GM19324 (cell line): ENCODE measurements around the gene COPB2.

ENCODE experiments used
- ATAC-seq: cut with Tn5 transposase; IDR thresholded peaks from one replicate; pipeline ENCODE4 v1.9.1; 2021; ENCODE audit warnings: mild to moderate bottlenecking, moderate library complexity; ENCODE audit not compliant: unreplicated experiment, low FRiP score

Gene COPB2

DNA sequence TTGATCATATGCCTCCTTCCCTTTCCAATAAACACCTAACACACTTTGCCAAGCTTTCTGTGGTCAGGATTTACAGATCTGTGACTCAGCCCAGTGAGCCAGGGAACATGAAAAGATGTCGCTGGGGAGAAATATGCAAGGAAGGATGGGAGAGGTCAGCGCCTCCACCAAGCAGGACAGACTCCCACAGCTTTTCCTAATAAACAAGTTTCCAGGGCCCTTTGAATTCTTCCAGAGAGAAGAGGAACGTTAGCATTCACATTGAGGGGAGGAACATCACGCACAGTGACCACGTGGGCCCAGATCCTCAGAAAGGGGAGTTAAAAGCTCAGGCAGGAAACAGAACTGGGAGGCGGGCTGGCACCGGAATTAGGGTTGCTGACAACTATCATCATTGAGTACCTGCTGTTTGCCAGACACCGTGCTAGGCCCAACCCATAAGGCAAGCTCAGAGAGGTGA, 78.9 kb downstream of the COPB2 start:
- no peak for ATAC-seq

DNA sequence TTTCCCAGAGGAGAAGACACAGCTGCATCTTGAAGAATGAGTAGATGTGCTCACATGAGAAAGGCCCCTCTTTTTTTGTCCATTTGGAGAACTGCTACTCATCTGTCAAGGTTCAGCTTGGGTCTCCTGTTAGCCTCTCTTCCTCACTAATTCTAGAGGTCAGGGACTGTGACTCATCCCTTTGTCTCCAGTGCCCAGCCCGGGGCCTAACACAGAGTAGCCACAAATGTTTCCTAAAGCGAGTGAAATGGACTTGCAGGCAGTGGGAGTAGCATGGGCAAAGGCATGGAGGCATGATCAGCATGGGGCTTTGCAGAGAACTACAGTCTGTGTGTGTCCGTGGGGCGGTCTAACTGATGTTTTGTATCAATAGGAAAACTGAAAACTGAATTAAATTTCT, 79.6 kb downstream of the COPB2 start:
- ATAC-seq: no peak

DNA sequence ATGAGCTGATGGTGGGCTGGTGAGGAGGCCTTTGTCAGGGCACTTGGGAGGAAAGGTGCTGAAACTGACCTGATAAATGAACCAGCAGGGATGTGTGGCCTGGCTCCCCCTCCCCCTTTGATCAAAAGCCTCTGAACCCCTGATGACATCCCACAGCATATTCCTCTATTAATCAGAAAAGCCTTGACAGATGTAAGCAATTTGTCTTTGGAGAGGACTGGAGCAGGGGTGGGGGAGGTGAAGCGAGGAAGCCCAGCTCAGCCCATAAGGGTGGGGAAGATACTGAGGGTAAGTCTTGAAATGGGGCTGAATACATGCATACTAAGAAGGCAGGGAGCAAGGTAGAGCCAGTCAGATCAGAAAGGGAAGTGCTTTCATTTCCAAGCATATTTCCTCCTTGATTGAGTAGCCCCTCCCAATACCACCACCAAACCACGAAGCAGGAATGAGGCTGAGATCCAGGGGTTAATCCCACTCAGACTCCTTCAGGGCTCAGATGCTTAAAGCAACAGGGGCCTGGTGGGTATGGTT, 80.3 kb downstream of the COPB2 start:
- ATAC-seq: no peak

DNA sequence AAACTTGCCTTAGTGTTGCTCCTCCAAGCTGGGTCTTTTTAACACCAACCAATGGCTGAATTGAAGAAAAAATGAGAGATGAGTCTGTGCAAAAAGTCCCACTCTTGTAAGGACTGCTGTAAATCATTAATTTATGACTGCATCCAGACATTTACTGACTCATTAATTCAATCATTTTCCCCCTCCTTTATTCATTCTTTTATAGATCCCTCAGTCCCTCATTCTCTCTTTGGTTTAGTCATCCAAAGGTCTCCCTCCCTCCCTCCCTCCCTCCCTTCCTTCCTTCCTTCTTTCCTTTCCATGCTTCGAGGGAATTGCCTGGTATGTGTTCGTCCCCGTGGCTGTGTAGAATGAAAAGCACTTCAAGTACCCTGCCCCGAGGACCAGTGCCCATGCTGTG, 80.9 kb downstream of the COPB2 start:
- no peak for ATAC-seq

DNA sequence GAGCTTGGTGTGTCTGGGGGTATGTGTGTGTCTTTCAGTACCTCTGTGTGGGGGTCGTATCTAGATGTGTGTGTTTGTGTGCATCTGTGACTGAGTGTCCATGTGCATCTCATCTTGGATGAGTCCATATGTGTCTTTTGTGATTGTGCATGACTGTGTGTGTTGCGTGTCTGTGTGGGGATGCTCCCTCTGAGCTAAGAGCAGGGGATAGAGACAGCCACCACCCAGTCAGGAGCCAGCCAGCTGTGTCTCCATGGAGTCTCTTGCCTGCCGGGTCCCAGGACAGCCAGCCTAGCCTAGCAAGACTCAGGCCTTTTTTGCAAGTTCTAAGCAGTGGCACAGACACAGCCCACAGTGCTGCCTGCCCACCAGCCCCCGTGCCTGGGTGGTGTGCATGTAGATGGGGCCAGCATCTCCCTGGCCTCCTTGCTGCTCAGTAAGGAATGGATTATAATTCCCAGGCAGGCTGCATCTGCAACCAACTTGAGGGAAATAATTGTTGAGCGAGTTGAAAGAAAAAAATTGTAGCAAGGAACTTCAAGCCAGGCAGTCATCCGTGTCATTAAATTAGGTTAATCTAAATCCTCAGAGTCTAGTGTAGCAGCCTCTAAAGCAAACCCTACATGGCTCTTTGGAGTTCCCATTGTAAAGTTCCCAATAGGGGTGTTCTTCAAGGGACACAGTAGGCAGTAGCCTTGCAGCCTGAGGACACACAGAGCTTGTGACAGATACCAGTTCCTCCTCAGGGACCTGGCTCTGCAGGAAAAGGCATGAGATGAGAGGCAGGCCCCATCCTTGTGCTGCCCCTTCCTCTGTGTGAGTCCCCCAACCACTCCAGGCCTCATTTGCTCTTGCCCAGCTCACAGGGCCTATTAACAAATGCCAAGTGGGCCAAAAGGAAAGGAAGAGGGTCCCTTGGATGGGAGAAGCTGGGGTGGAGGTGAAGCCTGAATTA, 81.6 kb downstream of the COPB2 start:
- ATAC-seq: no peak
